HG03066 (cell line): ENCODE results near the gene OR2S2.

ENCODE experiments used
- ATAC-seq: cut with Tn5 transposase; IDR thresholded peaks from one replicate; pipeline ENCODE4 v1.9.1; 2021; ENCODE audit warnings: low read depth; ENCODE audit not compliant: unreplicated experiment

The OR2S2 gene

GRCh38 chr9:35965011-35965410 is 7.1 kb upstream of the OR2S2 start:
- ATAC-seq, result no peak

GRCh38 chr9:35962126-35962906 is 4.4 kb upstream of the OR2S2 start:
- ATAC-seq, result no peak

- ATAC-seq, result no peak
Observed at GRCh38 chr9:35960039-35960655, 2.2 kb upstream of the OR2S2 start.

GRCh38 chr9:35956651-35957050 is 1.3 kb downstream of the OR2S2 start:
- no peak for ATAC-seq

GRCh38 chr9:35954942-35955546 is 2.9 kb downstream of the OR2S2 start:
- ATAC-seq, result no peak

- no peak for ATAC-seq
Observed at GRCh38 chr9:35952526-35953191, 5.3 kb downstream of the OR2S2 start.

- no peak for ATAC-seq
Observed at GRCh38 chr9:35951736-35952135, 6.2 kb downstream of the OR2S2 start.

GRCh38 chr9:35948901-35949318 is 9.0 kb downstream of the OR2S2 start:
- no peak for ATAC-seq

- ATAC-seq, result no peak
Observed at GRCh38 chr9:35948451-35948850, 9.5 kb downstream of the OR2S2 start.

GRCh38 chr9:35945341-35946018 is 12.5 kb downstream of the OR2S2 start:
- ATAC-seq, result no peak

- no peak for ATAC-seq
Observed at GRCh38 chr9:35944841-35945240, 13.1 kb downstream of the OR2S2 start.

GRCh38 chr9:35944173-35944572 is 13.8 kb downstream of the OR2S2 start:
- ATAC-seq, result no peak

- no peak for ATAC-seq
Observed at GRCh38 chr9:35942286-35942685, 15.7 kb downstream of the OR2S2 start.

- ATAC-seq, result no peak
Observed at GRCh38 chr9:35940458-35941407, 17.2 kb downstream of the OR2S2 start.

- ATAC-seq, result no peak
Observed at GRCh38 chr9:35939679-35940250, 18.2 kb downstream of the OR2S2 start.

GRCh38 chr9:35938474-35939356 is 19.2 kb downstream of the OR2S2 start:
- ATAC-seq, result no peak

- ATAC-seq, result no peak
Observed at GRCh38 chr9:35937227-35937626, 20.7 kb downstream of the OR2S2 start.

GRCh38 chr9:35935755-35936509 is 22.0 kb downstream of the OR2S2 start:
- ATAC-seq, result no peak
